OCI-LY7 (cell line): ENCODE results near the gene LRRC4C. TPM values are rescaled to one million over a fixed set of nuclear protein-coding genes. Genes with fewer than 3 reads are reported as not detected.

ENCODE experiments used
- BruUV-seq: library from RNA; stranded (reverse); fragments of 400-500 nt; replicated peaks from 2 replicates; lab custom pipeline; 2021; lab: Mats Ljungman, UMichigan
- CTCF ChIA-PET: fragments of 300-600 bp; sonication (Branson Sonifier 250); formaldehyde crosslinking; loops from one replicate; lab custom pipeline; 2022; ENCODE audit warnings: antibody characterized with exemption; ENCODE audit not compliant: unreplicated experiment; lab: Charles Lee
- POLR2A ChIA-PET: fragments of 300-600 bp; sonication (Branson Sonifier 250); formaldehyde crosslinking; loops from one replicate; lab custom pipeline; 2022; ENCODE audit warnings: antibody characterized with exemption; lab: Charles Lee
- DNase-seq: peaks from one replicate; pipeline ENCODE4 v3.0.0-alpha.2; 2015; ENCODE audit warnings: low spot score
- H2AFZ ChIP-seq: fragments of 200-600 bp; sonication (generic), shearing (Covaris generic); 2 replicates; pipeline ENCODE4 v1.6.1; 2014; ENCODE audit warnings: mild to moderate bottlenecking, antibody characterized with exemption, low read length, moderate library complexity
- H3K27ac ChIP-seq: fragments of 200-600 bp; sonication (generic); 2 replicates; pipeline ENCODE4 v1.5.1; 2014; ENCODE audit warnings: mixed run types, low read depth, mild to moderate bottlenecking, moderate library complexity, low read length, inconsistent platforms; ENCODE audit not compliant: poor library complexity, severe bottlenecking
- H3K36me3 ChIP-seq: fragments of 200-600 bp; sonication (generic); 2 replicates; pipeline ENCODE4 v1.6.1; 2014; ENCODE audit warnings: mild to moderate bottlenecking, antibody characterized with exemption, low read length, moderate library complexity, mixed read lengths; ENCODE audit not compliant: insufficient read depth
- H3K4me1 ChIP-seq: fragments of 200-600 bp; sonication (generic); 2 replicates; pipeline ENCODE4 v1.5.1; 2014; ENCODE audit warnings: mild to moderate bottlenecking, low read length; ENCODE audit not compliant: insufficient read depth, poor library complexity, severe bottlenecking
- H3K4me2 ChIP-seq: fragments of 200-600 bp; sonication (generic); 2 replicates; pipeline ENCODE4 v1.6.1; 2014; ENCODE audit warnings: mild to moderate bottlenecking, low read length
- H3K4me3 ChIP-seq: fragments of 200-600 bp; sonication (generic); 2 replicates; pipeline ENCODE4 v1.5.1; 2014; ENCODE audit warnings: mild to moderate bottlenecking, low read depth, low read length; ENCODE audit not compliant: poor library complexity, severe bottlenecking
- H3K79me2 ChIP-seq: fragments of 200-600 bp; sonication (generic); 2 replicates; pipeline ENCODE4 v1.6.1; 2016; ENCODE audit warnings: low read depth, mild to moderate bottlenecking, low read length, moderate library complexity, mixed read lengths; ENCODE audit not compliant: insufficient read depth
- H3K9me2 ChIP-seq: fragments of 200-600 bp; sonication (generic); 2 replicates; pipeline ENCODE4 v1.6.1; 2016; ENCODE audit warnings: mild to moderate bottlenecking, low read length, mixed read lengths; ENCODE audit not compliant: insufficient read depth
- H3K9me3 ChIP-seq: fragments of 200-600 bp; sonication (generic); 2 replicates; pipeline ENCODE4 v1.6.1; 2014; ENCODE audit warnings: mild to moderate bottlenecking, mixed run types, low read length, mixed read lengths
- H4K20me1 ChIP-seq: fragments of 200-600 bp; sonication (generic); 2 replicates; pipeline ENCODE4 v1.6.1; 2014; ENCODE audit warnings: mild to moderate bottlenecking, antibody characterized with exemption, low read length, moderate library complexity, mixed read lengths; ENCODE audit not compliant: insufficient read depth
- CTCF ChIP-seq: fragments of 200-600 bp; sonication (generic); conservative IDR thresholded peaks from 2 replicates; pipeline ENCODE4 v1.5.1; 2014; ENCODE audit warnings: mild to moderate bottlenecking, antibody characterized with exemption, low read length, moderate library complexity, mixed read lengths
- EZH2phosphoT487 ChIP-seq: fragments of 200-600 bp; sonication (generic); IDR thresholded peaks from 2 replicates; pipeline ENCODE4 v1.6.1; 2018; ENCODE audit warnings: low read depth, borderline replicate concordance, mild to moderate bottlenecking, mixed run types, antibody characterized with exemption, low read length, moderate library complexity, mixed read lengths
- intact Hi-C: fragments of 100-400 bp; cut with micrococcal nuclease; formaldehyde crosslinking; loops from one replicate; pipeline ENCODE4 v1.10.0; 2022; ENCODE audit not compliant: unreplicated experiment
- total RNA-seq, 2 experiments: library from RNA; depleted of rRNA in 1 of 2; stranded (reverse); fragments of >200 nt in 1 of 2; shearing (Covaris generic) in 1 of 2; gene quantifications; 2 replicates each; pipeline ENCODE4 v1.2.3, GENCODE V29; 2014 to 2022

LRRC4C gene
- total RNA-seq, 2 experiments from 2014 or later: not detected

- no peaks in the 10 kb centered on the region for H4K20me1 ChIP-seq
- DNase-seq: no peak
- no peaks in the 10 kb centered on the region for H3K9me3 ChIP-seq
- H2AFZ ChIP-seq: no peak overlapping the region
- no peak for TF ChIP-seq EZH2phosphoT487
- TF ChIP-seq CTCF: no peak
- intact Hi-C loops: no loop called here
- no TSS peak for BruUV-seq
- H3K4me3 ChIP-seq: no peak overlapping the region
- H3K36me3 ChIP-seq: no peaks in the 10 kb centered on the region
- H3K4me1 ChIP-seq: no peaks in the 10 kb centered on the region
- no peak overlapping the region for H3K4me2 ChIP-seq
- CTCF ChIA-PET: no interaction called here
- H3K9me2 ChIP-seq: no peaks in the 10 kb centered on the region
- no peak overlapping the region for H3K27ac ChIP-seq
- no peaks in the 10 kb centered on the region for H3K79me2 ChIP-seq
- POLR2A ChIA-PET: interaction anchor here (0.7 kb wide), 1 partner anchor 12 kb away, joined by 3 read pairs; no protein-coding TSS in a partner anchor
These were observed 991.7 kb downstream of the LRRC4C start for GRCh38 chr11:40467771-40468170.

- no TSS peak for BruUV-seq
These were observed 1014.1 kb downstream of the LRRC4C start for GRCh38 chr11:40445391-40445790.

More at GRCh38 chr11:40445391-40445790, 1014.1 kb downstream of the LRRC4C start:
- intact Hi-C loops: no loop called here
- ChIA-PET POLR2A (no interaction called here), CTCF (no interaction called here)
- Histone ChIP-seq H4K20me1 (no peaks in the 10 kb centered on the region), H3K9me2 (no peaks in the 10 kb centered on the region), H2AFZ (no peak overlapping the region), H3K4me2 (no peak overlapping the region), H3K79me2 (no peaks in the 10 kb centered on the region), H3K36me3 (no peaks in the 10 kb centered on the region), H3K9me3 (0 out of 2 replicates have a peak, but pooled peaks cover 3% of the 10 kb centered on the region), H3K4me1 (no peaks in the 10 kb centered on the region), H3K27ac (no peak overlapping the region), H3K4me3 (no peak overlapping the region)
- TF ChIP-seq CTCF (no peak), EZH2phosphoT487 (no peak)
- DNase-seq: no peak
